CD4-positive, alpha-beta T cell treated with Interleukin-6 for 4 hours (primary cell): ENCODE data around the gene RAD21L1.

Experiments used
- DNase-seq: peaks from one replicate; pipeline ENCODE4 v3.0.0-alpha.2; 2020; ENCODE audit warnings: mixed read lengths

Gene RAD21L1

DNA sequence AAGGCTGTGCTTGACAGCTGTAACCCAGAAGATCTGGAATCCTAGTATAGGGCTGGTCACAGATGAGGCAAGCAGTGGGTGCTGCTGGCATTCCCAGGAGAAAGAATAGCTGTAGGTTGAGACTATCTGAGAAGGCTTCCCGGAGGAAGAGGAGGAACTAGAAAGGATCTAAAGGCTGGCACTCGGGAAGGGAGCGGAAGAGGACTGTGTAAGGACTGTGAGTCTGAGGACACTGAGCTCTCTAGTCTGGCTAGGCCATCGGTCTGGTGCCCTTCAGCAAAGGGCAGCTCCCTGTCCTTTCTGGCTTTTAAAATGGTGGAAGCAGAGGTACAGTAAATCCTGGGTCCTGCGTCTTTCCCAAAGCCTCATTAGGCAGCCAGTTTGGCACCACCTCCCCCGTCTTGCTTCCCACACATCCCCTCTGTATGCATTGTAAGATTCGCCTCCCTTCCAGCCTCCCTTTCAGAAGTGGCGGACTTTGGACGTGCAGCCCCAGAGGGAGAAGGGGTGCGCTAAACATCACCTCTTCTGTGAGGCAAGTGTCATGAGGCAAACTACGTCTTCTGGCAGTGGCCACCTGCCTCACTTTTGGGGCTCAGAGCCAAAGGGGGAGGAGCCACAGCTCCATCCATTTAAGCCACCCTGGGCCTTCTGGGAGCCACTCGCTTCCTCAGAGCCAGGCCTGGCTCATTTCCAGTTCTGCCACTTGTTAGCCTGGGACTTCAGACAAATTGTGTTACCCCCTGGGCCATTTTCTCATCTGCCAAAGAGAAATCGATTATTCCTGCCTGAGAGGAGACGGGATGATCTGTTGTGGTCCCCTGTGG is 48.9 kb downstream of the RAD21L1 start:
- no peak for DNase-seq

DNA sequence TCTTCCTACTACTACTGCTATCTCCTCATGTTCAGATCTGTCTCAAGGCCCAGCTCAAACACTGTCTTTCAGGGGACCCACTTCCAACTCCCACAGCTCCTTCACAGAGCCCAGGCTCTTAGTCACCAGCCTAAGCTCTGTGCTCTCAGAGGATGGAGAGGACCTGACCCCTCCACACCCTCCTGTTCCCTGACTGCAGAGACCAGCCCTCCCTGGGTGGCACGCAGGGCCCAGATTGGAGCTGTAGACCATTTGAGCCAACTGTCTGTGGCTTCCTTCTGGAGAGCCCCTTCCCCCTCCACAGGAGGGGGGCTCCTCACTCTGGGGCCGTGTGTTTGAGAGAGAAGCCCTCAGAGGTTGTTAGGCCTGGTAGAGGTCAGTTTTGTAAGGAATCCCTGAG is 50.1 kb downstream of the RAD21L1 start:
- no peak for DNase-seq

DNA sequence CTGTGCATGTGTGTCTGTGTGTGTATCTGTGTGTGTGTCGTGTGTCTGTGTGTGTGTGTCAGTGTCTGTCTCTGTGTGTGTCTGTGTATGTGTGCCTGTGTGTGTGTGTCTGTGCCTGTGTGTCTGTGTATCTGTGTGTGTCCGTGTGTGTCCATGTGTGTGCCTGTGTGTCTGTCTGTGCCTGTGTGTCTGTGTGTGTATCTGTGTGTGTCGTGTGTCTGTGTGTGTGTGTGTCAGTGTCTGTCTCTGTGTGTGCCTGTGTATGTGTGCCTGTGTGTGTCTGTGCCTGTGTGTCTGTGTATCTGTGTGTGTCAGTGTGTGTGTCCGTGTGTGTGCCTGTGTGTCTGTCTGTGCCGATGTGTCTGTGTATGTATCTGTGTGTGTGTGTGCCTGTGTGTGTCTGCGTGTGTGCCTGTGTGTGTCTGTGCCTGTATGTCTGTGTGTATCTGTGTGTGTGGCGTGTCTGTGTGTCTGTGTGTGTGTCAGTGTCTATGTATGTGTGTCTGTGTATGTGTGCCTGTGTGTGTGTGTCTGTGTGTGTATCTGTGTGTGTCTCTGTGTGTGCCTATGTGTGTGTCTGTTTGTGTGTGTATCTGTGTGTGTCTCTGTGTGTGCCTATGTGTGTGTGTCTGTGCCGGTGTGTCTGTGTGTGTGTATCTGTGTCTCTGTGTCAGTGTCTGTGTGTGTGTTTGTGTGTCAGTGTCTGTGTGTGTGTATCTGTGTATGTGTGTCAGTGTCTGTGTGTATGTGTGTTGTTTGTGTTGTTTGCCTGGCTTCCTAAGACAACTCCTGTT is 51.9 kb downstream of the RAD21L1 start:
- DNase-seq: no peak

DNA sequence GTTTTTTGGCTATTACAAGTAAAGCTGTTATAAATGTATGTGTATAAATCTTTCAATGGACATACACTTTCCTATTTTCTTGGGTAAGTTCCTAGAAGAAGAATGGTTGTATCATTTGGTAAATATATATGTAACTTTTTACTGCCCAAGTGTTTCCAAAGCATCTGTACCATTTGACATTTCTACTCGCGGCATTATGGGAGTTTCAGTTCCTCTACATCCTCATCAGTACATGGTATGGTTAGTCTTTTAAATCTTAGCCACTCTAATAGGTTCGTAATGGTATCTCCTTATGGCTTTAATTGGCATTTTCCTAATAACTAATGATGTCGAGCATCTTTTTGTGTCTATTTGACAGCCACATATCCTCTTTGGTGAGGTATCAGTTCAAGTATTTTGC is 53.1 kb downstream of the RAD21L1 start:
- DNase-seq: no peak

DNA sequence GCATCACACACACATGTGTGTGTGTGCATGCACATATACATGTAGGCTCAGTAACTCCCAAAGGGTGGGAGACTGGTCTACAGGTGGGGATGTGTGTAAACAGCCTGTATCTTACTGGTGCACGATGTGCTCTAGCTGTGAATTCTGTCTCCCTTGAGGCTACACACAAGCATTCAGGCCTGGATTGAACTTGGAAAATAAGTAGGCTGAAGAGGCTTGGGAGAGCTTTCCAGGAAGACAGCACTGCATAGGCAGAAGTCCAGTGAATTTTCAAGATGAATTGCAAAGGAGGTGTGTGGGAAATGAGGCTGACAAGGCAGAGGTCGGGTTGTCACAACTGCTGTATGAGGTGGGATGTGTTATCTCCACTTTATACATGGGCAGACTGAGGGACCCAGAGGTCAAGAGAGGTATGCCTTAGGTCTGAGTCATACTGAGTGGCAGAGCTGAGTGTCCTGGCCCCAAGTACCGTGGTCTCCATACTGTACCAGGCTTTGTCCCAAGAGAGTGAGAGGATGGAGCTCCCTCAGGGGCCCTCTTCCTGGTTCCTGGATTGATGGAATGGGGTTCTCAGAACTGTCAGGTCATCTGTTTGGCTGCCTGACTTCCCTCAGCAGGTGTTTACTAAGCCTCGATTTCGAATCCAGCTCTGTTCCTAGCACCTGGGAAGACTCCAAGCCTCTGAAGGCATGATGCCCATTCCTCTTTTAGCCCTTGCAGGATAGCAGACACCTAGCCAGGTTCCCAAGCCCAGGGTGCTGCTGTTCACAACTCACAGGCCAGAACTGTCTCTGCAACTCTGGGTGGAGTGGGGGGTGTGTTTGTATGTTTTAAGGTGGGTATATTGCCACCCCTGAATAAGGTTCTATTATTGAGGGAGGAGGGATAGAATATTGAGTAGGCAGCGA is 54.6 kb downstream of the RAD21L1 start:
- no peak for DNase-seq

DNA sequence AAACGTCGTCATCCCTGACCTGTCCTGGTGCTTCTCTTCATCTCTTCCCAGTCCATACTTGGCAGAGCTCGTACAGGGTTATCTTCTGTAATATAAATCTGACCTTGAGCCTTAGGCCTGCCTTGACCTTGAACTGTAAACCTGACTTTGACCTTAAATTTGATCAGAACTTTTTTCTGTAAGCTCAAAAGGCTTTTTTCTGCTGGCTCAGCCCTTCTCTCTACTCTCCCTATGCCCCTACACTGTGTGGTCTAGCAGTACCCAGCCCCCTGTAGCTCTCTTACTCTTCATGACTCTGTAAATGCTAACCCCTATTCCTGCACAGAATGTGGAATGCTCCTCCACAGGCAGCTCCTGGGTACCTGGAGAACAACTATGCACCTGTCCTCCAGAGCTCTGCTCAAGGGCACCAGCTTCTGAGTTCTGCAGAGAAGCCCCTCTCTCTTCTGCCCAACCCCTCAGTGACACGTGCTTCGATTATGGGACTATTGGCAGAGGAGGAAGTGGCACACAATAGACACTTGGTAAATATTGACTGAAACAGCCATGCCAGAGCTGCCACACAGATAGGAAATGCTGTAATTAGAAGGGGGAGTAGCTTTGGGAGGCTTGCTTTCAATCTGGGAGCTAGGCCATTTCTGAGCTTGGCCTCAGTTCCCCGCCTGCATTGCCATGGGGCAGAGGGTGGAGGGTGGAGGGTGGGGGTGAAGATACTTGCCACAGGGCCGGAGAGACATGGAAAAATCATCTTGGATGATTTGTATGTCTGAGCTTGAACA is 55.6 kb downstream of the RAD21L1 start:
- DNase-seq: no peak

DNA sequence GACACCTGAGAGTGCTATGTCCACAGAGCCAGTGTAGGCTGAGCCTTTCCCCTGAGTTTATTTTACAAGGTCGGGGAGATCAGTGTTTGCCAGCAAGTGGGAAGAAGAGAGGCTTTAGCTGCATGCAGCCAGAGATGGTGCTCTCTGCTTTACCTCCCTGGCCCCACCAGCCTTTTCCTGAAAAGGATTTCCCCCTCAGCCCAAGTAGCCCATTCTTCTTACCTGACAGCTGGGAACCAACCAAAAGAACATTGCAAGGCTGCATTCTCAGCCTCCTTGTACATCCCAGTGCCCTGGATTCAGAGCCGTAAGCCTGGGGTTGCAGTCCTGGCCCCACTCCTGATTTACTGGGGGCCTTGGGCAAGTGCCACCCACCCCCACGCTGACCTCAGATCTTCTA is 57.1 kb downstream of the RAD21L1 start:
- no peak for DNase-seq

DNA sequence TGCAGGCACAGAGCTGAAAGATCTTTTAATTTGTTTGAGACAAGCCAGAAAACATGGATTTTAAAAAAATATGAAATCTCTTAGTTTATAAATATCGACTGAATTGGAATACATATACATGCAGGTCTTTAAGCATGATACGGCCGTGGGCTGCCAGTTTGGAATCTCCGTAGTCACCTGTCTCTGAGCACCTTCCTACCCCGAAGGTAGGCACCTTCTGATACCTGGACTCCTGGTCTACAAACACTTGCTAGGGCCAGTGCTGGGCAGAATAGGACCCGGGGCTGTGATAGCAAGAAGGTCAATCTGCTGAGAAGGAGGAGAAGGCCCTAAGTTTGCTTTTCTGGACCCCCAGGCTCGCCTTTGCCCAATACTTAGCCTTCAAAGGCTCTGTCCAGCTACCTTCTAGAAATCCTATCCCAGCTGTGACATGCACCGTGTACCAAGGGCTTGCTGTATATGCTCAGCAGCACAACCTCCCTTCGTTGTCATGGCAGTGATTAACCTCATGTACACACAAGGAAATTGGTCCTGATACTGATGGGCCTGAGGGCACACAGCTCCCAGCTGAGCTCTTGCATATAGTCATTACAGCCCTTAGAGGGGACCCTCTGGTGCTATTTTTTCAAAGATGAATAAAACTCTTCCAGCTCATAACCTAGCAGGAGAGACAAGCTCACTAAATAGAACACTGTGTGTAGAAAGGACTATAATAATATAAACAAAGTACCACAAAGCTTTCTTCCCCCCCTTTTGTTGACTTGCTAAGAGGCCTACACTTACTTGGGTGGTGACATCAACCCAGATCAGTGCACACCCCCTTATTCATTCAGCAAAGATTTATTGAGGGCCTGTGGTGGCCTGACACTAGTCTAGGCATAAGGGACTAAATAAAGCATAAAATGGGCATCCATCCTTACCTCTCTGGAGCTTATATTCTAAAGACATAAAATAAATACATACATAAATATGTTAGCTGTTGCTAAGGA is 58.0 kb downstream of the RAD21L1 start:
- DNase-seq: no peak

DNA sequence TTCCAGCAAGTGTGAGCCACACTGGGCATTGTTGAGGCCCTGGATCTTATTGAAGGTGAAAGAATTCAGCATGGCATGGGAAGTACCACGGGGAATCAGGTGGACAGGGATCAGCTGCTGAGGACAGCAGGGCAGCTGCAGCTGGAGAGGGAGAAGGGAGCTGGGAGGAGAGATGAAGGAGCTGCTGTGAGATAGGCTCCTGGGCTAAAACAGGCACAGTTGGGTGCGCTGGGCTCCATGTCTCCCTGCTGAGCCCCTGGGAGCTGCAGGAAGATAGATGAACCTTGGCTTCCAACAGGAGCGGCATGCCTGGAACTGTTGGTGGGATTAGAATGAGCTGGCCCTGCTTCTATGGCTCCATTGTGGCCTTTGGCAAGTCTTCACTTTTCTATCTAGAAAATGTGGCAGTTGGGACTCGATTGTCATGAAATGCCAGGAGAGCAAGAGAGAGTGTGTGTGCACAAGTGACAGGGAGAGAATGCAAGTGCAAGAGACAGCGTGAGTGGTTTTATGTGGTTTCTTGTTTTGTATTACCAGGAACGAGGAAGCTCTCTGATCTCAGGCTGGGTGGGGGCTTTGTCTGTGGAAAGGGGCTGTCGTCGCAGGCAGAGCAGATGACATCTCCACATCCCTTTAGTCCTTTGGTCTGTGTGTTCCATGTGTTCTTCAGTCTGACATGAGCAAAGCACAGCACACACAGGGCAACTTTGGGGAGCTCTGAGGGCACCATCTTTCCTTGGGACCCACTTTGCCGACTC is 60.6 kb downstream of the RAD21L1 start:
- peak; percentile 77 for DNase-seq

DNA sequence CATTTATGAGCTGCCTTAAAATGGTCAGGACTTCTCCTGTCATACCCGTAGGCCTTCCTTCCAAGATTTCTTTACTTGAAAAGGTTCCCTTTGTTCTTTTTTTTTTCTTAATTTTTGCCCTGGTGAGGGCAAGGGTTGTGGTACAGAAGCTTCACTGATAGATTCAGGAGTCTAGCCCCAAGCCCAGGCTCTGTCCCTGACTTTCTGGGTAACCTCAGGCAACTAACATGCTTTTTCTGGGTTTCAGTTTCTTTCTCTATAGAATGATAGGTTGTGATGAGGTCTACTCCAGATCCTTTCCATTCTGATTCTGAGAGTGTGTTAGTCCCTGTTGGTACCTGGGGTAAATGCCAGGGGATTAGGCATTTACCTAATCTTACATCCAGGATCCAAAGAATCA is 61.5 kb downstream of the RAD21L1 start:
- DNase-seq: peak; percentile 31

DNA sequence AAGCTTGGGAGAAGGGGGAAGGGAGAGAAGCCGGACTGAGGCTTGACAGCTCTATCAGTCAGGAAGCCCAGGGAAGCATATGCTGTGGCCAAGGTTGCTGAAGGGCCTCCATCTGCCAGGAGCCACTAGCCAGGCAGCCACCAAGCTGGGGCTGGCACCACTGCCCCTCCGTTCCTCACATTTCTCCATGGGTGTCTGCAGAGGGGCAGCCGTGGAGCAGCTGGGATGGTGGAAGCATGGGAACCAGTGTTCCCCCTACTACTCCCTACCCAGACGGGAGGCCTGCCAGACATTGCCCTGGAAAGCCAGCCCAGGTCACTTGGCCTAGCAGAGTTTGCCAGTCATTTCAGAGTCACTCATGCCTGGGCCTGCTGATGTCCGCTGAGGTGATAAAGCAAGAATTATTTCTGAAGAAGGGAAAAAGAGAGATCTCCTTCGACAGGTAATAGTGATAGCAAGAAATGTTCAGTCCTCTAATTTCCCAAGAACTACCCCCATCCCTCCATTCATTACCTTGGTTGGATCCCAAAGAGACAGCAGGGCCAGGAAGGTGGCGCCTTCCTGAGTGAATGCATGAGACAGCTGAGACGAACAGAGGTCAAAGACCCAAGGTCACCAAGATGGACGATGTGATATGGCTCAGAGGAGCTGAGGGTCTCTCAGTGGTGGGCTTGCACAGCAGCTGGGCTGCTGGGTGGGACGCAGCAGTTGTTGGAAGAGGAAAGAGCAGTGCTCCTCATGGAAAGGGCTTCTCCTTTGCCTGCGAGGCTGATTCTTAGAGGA is 62.1 kb downstream of the RAD21L1 start:
- DNase-seq: no peak

DNA sequence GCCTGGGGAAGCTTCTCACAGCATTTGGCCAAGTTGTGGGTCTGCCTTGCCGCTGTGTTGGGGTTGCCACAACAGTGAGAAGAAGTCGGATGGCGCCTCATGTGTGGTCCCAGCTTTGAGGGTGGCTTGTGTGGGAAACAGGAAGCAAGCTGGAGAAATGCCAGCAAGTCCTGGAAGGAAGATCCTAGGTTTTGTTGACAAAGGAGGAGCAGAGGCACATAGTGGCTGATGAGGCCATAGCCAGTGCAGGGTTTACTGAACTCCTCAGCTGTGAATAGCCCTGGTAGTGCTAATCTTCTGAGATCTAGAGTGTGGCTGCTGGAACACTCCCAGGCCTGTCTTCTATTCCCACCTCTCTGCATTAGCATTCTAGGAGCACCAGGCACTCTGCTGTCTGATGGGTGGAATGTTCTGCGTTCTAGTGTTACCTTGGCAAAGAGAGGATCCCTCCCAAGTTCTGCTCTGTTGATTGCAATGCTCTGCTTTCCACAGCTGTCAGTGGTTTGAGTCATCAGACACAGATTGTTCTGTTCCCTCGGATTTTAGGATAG is 65.4 kb downstream of the RAD21L1 start:
- DNase-seq: no peak

DNA sequence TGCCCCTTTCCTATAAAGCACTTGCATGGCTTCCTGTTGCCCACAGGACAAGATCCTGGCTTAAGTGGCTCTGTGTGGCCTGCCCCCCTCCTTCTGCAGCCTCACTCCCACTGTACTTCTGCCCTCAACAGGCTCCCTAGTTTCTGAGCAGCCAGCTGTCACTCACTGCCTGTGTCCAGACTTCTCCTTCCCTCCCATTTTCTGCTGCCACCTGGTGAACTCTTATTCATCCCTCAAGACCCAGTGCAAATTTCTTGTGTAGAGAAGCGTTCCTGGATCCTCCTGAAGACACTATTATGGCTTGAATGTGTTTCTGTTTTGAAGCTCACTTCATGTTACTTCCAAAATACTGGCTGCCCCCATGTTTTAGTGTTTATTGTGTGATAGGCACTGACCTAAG is 66.8 kb downstream of the RAD21L1 start:
- no peak for DNase-seq

DNA sequence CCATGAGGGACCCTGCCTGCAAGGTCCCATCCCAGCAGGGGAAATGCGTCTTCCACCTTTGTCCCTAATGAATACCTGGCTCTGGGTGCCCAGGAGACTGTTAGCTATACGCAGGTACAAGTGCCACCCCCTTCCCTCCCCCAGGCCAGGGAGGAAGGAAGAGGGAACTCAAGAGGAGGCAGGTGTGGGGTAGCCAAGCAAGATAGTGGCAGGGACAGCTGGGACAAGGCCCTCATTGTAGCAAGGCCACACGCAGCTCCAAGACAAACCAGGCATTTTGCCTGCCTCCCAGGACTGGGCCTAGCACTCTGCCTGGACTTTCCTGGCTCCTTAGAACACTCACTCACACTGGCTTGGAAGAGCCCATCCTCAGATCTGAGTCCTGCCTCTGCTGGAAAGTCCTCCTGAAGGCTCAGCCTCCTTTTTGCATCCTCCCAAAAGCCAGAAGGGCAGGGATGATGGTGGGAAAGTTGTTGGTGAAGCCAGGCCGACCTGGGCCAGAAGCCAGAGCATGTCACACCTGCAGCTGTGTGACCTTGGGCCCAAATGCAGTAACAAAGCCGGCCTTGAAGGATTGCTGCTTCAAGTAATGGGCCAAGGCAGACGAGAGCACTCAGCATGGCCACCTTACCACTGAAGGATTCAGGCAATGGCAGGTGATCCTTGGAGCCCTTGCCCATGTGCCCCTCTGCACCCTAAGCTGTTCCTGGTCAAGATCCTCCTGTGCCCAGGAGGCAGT is 68.0 kb downstream of the RAD21L1 start:
- DNase-seq: no peak

DNA sequence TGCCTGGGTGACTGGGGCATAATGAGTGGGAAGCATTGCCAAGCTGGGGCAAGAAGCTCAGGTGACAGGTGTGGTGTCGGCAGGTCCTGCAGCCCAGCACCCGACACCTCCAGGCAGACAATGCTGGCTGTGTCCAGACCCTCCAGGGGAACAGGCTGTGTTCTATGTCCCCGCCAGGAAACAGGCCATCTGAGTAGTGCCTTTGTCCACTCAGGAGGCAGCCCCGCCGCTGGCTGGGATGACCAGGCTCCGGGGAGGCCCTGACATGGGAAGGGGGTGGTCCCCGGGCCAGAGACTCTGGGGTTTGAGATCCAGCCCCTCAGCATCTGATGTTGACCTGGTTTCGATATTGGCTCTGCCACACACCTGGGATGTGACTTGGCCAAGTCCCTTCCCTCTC is 68.7 kb downstream of the RAD21L1 start:
- no peak for DNase-seq

DNA sequence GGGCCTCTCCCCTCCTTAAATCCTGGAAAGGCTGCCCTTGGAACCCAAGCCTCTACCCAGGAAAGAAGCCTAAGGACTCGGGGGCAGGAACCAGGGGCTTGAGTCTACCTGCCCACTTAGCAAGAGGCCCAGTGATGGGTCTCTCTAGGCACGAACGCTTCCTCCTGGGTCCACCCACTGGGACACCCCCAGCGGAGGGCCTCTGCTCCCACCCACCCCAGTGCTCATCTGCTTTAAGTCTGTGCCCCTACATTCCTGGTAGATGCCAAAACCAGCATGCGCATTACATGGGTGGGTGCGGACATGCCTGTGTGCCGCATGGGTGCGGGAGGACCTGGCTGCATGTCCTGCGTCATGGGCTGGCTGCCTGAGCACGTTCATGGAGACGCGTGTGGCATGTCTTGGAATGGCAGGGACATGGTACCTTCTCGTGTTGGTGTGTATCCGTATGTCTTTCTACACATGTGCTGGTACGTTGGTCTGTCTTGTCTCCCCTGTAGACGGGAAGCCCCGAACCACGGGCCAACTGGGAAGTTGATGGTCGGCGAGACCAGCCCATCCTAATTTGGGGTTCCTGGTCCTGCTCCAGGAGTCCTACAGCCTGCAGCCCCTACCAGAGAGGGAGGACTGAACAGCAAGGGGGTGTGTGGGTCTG is 69.6 kb downstream of the RAD21L1 start:
- DNase-seq: no peak

DNA sequence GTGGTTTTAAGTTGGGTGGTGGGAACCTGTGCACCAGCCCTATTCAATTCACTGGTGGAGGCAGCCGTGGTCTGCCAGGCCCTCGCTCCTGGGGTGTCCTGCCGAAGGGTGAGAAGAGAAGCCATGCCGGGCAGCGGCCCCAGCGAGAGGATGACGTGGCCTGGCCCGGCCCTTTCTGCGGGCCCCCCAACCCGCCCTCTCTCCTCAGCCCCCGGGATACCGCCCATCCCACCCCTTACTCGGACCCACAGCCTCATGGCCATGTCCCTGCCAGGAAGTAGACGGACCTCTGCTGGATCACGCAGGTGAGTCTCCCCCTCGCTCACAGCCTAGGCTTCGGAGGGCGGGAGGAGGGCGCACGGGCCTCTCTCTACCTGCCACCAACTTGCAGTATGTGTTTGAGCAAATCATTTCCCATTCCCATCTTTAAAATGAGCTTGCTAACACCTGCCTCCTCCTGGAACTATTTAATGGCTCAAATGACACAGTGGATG is 70.3 kb downstream of the RAD21L1 start:
- no peak for DNase-seq

DNA sequence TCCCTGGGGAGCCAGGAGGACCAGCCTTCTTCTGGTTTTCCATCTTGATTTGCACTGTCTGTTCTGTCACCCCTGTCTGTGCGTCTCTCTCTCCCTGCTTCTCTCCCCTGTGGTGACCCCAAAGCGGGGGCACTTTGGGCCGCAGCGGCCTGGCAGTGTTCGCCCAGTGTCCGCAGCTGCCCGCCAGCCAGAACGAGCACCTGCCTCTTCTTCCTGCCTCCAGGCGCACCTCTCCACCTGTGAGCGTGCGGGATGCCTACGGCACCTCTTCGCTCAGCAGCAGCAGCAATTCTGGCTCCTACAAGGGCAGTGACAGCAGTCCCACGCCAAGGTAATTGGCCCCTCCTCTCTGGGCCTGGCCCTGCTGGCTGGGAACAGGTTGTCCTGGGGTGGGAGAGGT is 71.1 kb downstream of the RAD21L1 start:
- no peak for DNase-seq
